ENCODE measurements around the gene SND1. TPM values are rescaled to one million over a fixed set of nuclear protein-coding genes. Genes with fewer than 3 reads are reported as not detected.

Gene SND1
- total RNA-seq, 2 donors from 2014 or later, result 146 to 155 TPM

DNA sequence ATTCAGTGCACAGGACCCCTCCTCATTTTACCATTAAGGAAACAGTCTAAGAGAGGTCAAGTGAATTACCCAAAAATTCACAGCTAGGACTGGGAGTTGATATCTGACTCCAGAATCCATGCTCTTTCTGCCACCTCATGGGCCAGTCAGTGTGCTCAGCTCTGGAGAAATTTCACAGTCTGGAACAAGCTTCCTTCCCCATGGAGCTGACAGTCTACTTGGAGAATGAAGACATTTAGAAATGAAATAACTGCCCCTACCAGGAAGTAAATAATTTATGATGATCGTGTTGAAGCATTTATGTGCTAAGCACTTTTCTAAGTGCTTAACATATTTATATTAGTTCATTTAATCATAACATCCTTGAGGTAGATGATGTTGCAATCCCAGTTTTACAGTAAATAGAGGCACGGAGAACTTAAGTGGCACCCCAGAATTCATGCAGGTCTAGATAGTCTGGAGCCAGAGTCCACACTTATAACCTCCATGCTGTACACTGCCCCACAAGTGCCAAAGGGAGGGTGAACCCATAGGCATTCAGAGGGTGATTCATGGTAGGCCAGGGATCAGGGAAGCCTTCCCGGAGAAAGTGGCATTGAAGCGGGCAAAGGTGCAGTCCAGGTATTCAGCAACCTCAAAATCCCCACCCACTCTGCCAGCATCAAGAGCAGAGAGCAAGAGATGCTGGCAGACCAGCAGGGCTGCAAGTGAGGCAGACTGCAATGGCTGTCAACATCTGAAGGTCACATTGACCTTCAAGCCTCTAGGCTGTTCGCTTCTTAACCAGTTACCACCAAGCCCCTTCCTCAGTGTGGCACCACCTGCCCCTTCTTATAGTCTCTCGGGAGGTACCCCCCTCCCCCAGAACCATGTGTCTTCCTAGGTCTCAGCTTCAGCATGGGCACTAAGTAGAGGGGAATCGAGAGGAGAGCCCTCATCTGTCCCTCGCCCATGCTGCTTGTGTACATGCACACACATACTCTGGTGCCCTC is 417.7 kb downstream of the SND1 start:
- no peak for TF ChIP-seq POLR2A (IDR thresholded peaks at IDR 0.05)
- Histone ChIP-seq H3K9me3 (no peaks in the 10 kb centered on the region), H3K4me1 (no peaks in the 10 kb centered on the region), H3K4me3 (no peak overlapping the region), H3K27ac (no peak overlapping the region), H3K27me3 (no peaks in the 10 kb centered on the region), H3K36me3 (replicated peaks in 1 of 2; ENCODE audit: insufficient read depth in 1 of 2, low read depth in 2 of 2) (peaks cover 0 to 10% of the 10 kb centered on the region in 2 donors)
- DNase-seq (no peak), ATAC-seq (no peak)
- intact Hi-C loops (cut with DNase I), result no loop called here
- WGBS, 2 donors, result 92 to 93% methylated on average over 8 of the region's 8 CpGs

DNA sequence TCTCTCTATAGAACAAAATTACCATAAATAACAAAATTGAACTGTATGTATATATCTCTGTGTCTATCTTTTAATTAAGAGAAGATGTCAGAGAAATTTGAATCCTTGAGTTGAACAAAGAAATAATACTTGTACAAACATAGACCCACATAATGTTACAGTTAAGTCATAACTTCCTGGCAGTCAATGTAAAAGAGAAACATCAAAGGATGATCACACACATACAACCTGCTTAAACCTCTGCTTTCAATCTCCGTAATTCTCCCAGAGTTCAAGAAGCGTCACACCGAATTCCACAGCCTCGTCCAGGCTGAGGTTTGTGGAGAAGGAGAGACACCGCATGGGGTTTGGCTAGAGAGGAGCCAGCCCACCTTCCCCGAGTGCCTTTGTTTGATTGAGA is 419.4 kb downstream of the SND1 start:
- peaks cover 0 to 14% of the 10 kb centered on the region in 2 donors for H3K36me3 ChIP-seq (replicated peaks in 1 of 2; ENCODE audit: insufficient read depth in 1 of 2, low read depth in 2 of 2)
- H3K27me3 ChIP-seq, result no peaks in the 10 kb centered on the region
- peaks cover under 1% of the 10 kb centered on the region for H3K4me1 ChIP-seq
- intact Hi-C loops (cut with DNase I), result no loop called here
- no peaks in the 10 kb centered on the region for H3K9me3 ChIP-seq
- ATAC-seq (no peak), DNase-seq (no peak)
- H3K4me3 ChIP-seq, result no peak overlapping the region
- WGBS, 2 donors, result 89 to 97% methylated on average over 6 of the region's 6 CpGs
- H3K27ac ChIP-seq, result no peak overlapping the region
- TF ChIP-seq, protein P1, sequence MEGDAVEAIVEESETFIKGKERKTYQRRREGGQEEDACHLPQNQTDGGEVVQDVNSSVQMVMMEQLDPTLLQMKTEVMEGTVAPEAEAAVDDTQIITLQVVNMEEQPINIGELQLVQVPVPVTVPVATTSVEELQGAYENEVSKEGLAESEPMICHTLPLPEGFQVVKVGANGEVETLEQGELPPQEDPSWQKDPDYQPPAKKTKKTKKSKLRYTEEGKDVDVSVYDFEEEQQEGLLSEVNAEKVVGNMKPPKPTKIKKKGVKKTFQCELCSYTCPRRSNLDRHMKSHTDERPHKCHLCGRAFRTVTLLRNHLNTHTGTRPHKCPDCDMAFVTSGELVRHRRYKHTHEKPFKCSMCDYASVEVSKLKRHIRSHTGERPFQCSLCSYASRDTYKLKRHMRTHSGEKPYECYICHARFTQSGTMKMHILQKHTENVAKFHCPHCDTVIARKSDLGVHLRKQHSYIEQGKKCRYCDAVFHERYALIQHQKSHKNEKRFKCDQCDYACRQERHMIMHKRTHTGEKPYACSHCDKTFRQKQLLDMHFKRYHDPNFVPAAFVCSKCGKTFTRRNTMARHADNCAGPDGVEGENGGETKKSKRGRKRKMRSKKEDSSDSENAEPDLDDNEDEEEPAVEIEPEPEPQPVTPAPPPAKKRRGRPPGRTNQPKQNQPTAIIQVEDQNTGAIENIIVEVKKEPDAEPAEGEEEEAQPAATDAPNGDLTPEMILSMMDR (IDR thresholded peaks at IDR 0.05), result no peak
- TF ChIP-seq POLR2A (IDR thresholded peaks at IDR 0.05), result no peak

DNA sequence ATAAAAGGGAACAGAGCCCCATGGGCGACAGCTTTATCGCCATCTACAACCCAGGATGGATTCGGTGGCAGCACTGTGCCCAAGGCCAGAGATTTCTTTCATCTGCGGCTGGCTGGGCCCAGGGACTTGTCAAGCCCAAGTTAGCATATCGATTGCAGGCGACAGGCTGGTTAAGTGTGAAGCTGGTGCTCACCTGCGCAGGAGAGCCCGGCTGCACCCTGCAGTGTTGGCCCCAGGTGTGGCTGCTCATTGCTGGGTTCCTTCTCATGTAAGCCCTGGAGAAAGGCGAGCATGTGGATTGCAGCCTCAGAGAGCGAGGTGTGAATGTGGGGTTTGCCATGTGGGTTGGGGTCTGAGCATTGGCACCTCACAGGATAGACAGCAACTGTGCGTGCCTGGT is 419.8 kb downstream of the SND1 start:
- ATAC-seq (no peak), DNase-seq (no peak)
- intact Hi-C loops (cut with DNase I), result no loop called here
- Histone ChIP-seq H3K4me3 (no peak overlapping the region), H3K4me1 (peaks cover 5% of the 10 kb centered on the region), H3K9me3 (no peaks in the 10 kb centered on the region), H3K36me3 (replicated peaks in 1 of 2; ENCODE audit: insufficient read depth in 1 of 2, low read depth in 2 of 2) (peaks cover 0 to 14% of the 10 kb centered on the region in 2 donors), H3K27me3 (no peaks in the 10 kb centered on the region), H3K27ac (no peak overlapping the region)
- WGBS, 2 donors, result 74 to 94% methylated on average over 11 of the region's 11 CpGs
- TF ChIP-seq, protein P1 (IDR thresholded peaks at IDR 0.05), result no peak
- no peak for TF ChIP-seq POLR2A (IDR thresholded peaks at IDR 0.05)

DNA sequence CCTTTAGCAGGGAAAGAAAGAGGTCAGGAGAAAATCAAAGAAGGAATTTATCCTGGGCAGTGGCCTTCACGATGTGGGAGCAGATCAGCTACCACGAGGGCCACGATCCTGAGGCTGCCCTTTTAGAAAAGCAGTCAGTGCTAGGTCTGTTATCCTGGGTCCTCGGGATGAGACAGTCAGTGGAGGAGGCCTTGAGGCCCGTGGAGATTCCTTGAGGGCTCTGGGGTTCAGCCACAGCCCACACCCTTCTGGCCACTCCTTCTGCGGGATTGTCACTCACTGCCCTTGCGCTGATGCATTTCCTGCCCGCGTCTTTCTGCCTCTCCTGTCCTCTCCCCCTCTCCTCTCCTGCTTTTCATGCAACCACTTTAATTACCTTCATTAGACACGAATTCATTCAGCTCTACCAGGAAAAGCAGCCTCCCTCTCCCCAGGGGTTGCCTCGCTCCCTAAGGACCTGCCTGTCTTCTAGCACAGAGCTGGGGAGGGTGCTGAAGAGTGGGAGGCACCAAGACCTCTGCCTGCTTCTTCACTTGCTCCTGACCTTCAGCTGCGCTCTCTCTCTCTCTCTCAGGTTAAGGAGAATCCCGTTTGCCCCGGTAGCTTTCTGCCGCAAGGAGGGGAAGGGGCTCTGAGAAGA is 421.8 kb downstream of the SND1 start:
- Histone ChIP-seq H3K27me3 (no peaks in the 10 kb centered on the region), H3K9me3 (no peaks in the 10 kb centered on the region), H3K4me3 (no peak overlapping the region), H3K36me3 (replicated peaks in 1 of 2; ENCODE audit: insufficient read depth in 1 of 2, low read depth in 2 of 2) (peaks cover 0 to 18% of the 10 kb centered on the region in 2 donors), H3K27ac (no peak overlapping the region), H3K4me1 (peaks cover 14% of the 10 kb centered on the region)
- intact Hi-C loops (cut with DNase I), result no loop called here
- 87 to 91% methylated on average over 15 of the region's 15 CpGs for WGBS, 2 donors
- ATAC-seq, result no peak
- no peak for TF ChIP-seq POLR2A (IDR thresholded peaks at IDR 0.05)
- TF ChIP-seq, protein P1 (IDR thresholded peaks at IDR 0.05), result no peak
- DNase-seq, result no peak

DNA sequence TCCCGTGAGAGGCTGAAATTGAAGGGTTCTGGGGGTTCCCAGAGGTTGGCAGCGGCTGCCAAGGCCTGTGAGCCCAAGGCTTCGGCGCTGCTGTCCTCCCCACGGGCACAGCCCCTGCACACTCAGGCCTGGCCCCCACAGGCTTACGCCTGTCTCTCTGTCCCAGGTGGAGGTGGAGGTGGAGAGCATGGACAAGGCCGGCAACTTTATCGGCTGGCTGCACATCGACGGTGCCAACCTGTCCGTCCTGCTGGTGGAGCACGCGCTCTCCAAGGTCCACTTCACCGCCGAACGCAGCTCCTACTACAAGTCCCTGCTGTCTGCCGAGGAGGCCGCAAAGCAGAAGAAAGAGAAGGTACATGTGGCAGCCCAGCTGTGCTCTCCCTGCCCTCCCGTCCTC is 422.3 kb downstream of the SND1 start:
- ATAC-seq (no peak), DNase-seq (no peak)
- intact Hi-C loops (cut with DNase I), result no loop called here
- Histone ChIP-seq H3K27me3 (no peaks in the 10 kb centered on the region), H3K4me3 (no peak overlapping the region), H3K27ac (no peak overlapping the region), H3K4me1 (peaks cover 14% of the 10 kb centered on the region), H3K36me3 (replicated peaks in 1 of 2; ENCODE audit: insufficient read depth in 1 of 2, low read depth in 2 of 2) (peaks cover 0 to 18% of the 10 kb centered on the region in 2 donors), H3K9me3 (no peaks in the 10 kb centered on the region)
- no peak for TF ChIP-seq POLR2A (IDR thresholded peaks at IDR 0.05)
- 86 to 94% methylated on average over 9 to 19 of the region's 19 CpGs for WGBS, 2 donors

Measured in body of pancreas (tissue), 4 donors.